ENCODE results near the gene ZNF771. TPM values are rescaled to one million over a fixed set of nuclear protein-coding genes. Genes with fewer than 3 reads are reported as not detected.

Gene ZNF771
- total and polyA plus RNA-seq, 9 of the 15 experiments (the other 6 are each of a cell fraction or from before 2014, with no cell fraction given) = 1.5 to 12.6 (median 4.4) TPM

DNA sequence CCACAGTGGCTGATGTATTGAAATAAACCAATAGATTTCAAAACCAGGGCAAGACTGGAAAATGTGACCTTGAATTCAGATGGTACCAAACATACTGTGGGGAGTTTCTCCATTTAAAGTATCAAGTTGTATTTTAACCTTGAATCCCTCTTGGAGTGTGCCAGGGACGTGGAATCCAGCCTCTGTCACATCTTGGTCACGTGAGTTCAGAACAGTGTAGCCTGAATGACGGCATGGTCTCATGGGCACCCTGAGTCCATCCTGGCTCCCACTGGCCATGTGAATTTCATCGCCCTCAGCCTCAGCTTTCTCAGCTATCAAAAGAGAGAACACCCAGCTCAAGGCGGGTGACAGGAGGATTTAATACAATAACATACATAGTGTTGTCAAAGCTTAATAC is 6.8 kb downstream of the ZNF771 start (continued):
- TF ChIP-seq, protein P1, sequence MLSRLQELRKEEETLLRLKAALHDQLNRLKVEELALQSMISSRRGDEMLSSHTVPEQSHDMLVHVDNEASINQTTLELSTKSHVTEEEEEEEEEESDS (CRISPR knock-in tag; IDR thresholded peaks at IDR 0.05) = no peak
- TF ChIP-seq, protein P2, sequence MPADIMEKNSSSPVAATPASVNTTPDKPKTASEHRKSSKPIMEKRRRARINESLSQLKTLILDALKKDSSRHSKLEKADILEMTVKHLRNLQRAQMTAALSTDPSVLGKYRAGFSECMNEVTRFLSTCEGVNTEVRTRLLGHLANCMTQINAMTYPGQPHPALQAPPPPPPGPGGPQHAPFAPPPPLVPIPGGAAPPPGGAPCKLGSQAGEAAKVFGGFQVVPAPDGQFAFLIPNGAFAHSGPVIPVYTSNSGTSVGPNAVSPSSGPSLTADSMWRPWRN (IDR thresholded peaks at IDR 0.05; ENCODE audit: low read depth) = no peak
- no peak for TF ChIP-seq MAFK (IDR thresholded peaks at IDR 0.05; ENCODE audit: low read length)
- TF ChIP-seq ELF4 (CRISPR knock-in tag; IDR thresholded peaks at IDR 0.05) = no peak
- TF ChIP-seq HNRNPL (IDR thresholded peaks at IDR 0.05; ENCODE audit: low read depth, low read length) = no peak

DNA sequence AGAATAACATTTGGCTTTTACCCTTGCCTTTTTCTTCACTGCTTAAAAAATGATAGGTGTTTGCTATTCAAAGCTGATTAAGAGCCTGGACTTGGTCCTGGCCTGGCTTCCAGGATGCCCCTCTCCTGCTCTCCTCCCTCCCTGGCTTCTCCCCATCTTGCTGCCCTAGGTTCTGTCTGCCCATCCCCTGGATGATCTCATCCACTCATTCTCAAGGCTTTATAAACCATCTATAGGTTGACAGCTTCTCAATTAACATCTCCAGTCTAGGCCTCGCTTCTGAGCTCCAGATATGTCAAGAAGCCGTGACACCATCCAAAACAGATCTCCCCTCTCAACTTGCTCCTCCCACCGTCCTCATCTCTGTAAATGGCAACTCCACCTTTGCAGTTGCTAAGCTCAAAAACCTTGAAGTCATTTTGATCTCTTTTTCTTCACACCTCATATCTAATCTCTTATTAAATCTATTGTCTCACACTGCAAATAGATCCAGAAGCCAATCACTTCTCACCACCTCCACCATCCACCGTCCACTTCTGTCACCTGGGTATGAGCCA is 8.7 kb downstream of the ZNF771 start:
- Histone ChIP-seq H3K36me3 (ENCODE audit: control insufficient read depth, insufficient read depth, low read length) (peaks cover 75% of the 10 kb centered on the region), H3K4me1 (replicated peaks in 1 of 2; ENCODE audit: control insufficient read depth in 2 of 2, insufficient read depth in 2 of 2, low read length in 2 of 2) (no peaks in the 10 kb centered on the region), H3K4me3 (no peak overlapping the region), H4K20me1 (replicated peaks; ENCODE audit: control insufficient read depth, insufficient read depth, low read length) (no peaks in the 10 kb centered on the region), H3K9me3 (replicated peaks; ENCODE audit: control insufficient read depth, insufficient read depth, low read depth, low read length) (no peaks in the 10 kb centered on the region), H3K27me3 (ENCODE audit: control insufficient read depth in 2 of 2, insufficient read depth in 2 of 2, low read length in 2 of 2) (no peaks in the 10 kb centered on the region), H3K9ac (ENCODE audit: insufficient read depth in 1 of 2, low read depth in 2 of 2, low read length in 2 of 2) (no peak overlapping the region), H2AFZ (ENCODE audit: low read depth, low read length) (no peak overlapping the region), H3K27ac (ENCODE audit: extremely low read depth, low read depth, low read length) (no peak overlapping the region), H3K4me2 (ENCODE audit: insufficient read depth, low read length) (no peak overlapping the region), H3K9me1 (ENCODE audit: control insufficient read depth, insufficient read depth, low read length) (no peaks in the 10 kb centered on the region), H3K79me2 (ENCODE audit: control insufficient read depth, insufficient read depth, low read length) (peaks cover 25% of the 10 kb centered on the region; the same call in 2 of the 3 replicates)
- CTCF ChIA-PET (ENCODE audit: low intra/inter-chr PET ratio) = no interaction called here
- intact Hi-C loops (cut with micrococcal nuclease) = no loop called here
- BruUV-seq (replicated peaks) = no TSS peak
- DNase-seq (ENCODE audit: extremely low read depth in 1 of 4, low spot score in 3 of 4) (no peak), ATAC-seq (no peak), FAIRE-seq (peak; percentile 40)
- POLR2A ChIA-PET = interaction anchor here (1.1 to 1.2 kb wide), 2 partner anchors 156 to 225 kb away, joined by 3 read pairs; no protein-coding TSS in a partner anchor
- TF ChIP-seq NRF1 (conservative IDR thresholded peaks at IDR 0.05 in 1 of 2, IDR thresholded peaks at IDR 0.05 in 1 of 2) (no peak), POLR2A (conservative IDR thresholded peaks at IDR 0.05) (peak; percentile 31; the same call in 1 of the 2 replicates)
- 72% methylated on average over 4 of the region's 4 CpGs for WGBS (ENCODE audit: insufficient coverage, low coverage, missing lambda C conversion rate)
- in situ Hi-C loops (cut with MboI) = no loop called here

Data from K562 (cell line).